GM06990 (cell line): ENCODE measurements around the gene TGFBRAP1.

Experiments
- DNase-seq: peaks from one replicate; pipeline ENCODE4 v3.0.0-alpha.2; 2011; ENCODE audit not compliant: insufficient read length; ENCODE audit errors: extremely low read depth
- H3K27me3 ChIP-seq: replicated peaks from 2 replicates; pipeline ENCODE4 v1.6.0; 2011; ENCODE audit warnings: low read length; ENCODE audit not compliant: control insufficient read depth, insufficient read depth
- H3K36me3 ChIP-seq: 2 replicates; pipeline ENCODE4 v1.5.1; 2011; ENCODE audit warnings: low read length; ENCODE audit not compliant: control insufficient read depth, insufficient read depth
- H3K4me3 ChIP-seq: replicated peaks from 2 replicates; pipeline ENCODE4 v1.5.1; 2011; ENCODE audit warnings: low read depth, mild to moderate bottlenecking, control low read depth, low read length
- TF ChIP-seq, protein P1 (sequence below): IDR thresholded peaks from 2 replicates; pipeline ENCODE4 v1.5.1; 2011; ENCODE audit warnings: low read length, control low read depth, mild to moderate bottlenecking, inconsistent platforms; ENCODE audit not compliant: insufficient read depth, poor library complexity, severe bottlenecking

Gene TGFBRAP1

DNA sequence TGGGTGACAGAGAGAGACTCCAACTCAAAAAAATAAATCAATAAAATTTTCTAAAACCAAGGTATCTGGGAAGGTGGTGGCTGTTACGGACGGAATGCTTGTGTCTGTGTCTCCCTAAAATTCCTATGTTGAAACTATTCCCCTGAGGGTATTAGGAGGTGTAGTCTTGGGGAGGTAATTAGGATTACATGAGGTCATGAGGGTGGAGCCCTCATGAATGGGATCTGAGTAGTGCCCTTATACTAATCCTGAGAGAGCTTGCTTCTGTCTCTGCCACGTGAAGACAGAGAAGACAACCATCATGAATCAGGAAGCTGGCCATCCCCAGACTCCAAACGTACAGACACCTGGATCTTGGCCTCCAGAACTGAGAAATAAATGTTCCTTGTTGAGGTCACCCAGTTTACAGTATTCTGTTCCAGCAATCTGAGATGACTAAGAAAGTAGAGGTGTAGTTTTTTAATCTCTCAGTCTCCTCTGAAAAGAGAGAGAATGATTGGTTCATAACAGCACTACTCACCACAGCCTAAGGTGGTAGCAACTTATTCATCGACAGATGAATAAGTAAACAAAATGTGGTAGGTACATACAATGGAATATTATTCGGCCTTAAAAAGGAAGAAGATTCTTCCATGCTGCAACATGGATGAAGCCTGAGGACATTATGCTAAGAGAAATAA, 38.4 kb downstream of the TGFBRAP1 start:
- Histone ChIP-seq H3K27me3 (no peaks in the 10 kb centered on the region), H3K4me3 (no peak overlapping the region), H3K36me3 (peaks cover 19% of the 10 kb centered on the region)
- DNase-seq, result no peak
- TF ChIP-seq, protein P1, sequence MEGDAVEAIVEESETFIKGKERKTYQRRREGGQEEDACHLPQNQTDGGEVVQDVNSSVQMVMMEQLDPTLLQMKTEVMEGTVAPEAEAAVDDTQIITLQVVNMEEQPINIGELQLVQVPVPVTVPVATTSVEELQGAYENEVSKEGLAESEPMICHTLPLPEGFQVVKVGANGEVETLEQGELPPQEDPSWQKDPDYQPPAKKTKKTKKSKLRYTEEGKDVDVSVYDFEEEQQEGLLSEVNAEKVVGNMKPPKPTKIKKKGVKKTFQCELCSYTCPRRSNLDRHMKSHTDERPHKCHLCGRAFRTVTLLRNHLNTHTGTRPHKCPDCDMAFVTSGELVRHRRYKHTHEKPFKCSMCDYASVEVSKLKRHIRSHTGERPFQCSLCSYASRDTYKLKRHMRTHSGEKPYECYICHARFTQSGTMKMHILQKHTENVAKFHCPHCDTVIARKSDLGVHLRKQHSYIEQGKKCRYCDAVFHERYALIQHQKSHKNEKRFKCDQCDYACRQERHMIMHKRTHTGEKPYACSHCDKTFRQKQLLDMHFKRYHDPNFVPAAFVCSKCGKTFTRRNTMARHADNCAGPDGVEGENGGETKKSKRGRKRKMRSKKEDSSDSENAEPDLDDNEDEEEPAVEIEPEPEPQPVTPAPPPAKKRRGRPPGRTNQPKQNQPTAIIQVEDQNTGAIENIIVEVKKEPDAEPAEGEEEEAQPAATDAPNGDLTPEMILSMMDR, result no peak

DNA sequence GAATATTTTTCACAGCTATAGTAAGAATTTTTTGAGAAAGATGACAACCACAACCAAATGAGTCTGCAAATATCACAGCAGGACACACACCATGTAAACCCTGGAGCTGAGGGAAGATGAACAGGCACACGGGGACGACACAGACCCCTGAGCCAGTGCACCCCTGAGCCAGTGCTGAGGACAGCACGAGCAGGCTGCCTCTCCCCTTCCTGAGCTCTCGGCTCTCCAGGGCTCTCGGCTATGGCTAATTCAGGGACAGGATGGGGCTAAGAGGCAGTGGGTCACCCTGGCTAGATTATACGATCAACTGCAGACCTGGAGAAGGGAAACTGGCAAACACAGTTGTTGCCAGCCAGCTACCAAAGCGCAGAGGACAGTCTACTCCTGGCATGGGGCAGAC, 41.4 kb downstream of the TGFBRAP1 start:
- DNase-seq, result no peak
- Histone ChIP-seq H3K4me3 (no peak overlapping the region), H3K27me3 (no peaks in the 10 kb centered on the region), H3K36me3 (peaks cover 16% of the 10 kb centered on the region)
- TF ChIP-seq, protein P1, result no peak

DNA sequence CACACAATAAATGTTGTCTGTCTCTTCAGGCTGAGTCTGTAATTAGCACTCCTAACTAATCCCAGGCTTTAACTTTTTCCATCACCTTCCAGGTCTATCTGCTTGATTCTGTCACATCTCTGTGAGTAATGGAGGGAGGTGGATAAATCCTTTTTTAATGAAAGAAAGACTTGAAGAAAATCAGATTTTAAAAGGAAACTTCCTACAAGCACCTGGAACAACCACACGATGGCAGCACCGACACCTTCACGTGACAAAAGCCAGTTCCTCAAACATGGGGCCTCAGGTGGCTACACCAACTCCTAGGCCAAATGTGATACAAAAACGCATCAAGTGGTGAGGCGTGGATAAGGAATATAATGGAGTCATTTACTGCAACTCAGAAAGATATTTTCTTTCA, 41.8 kb downstream of the TGFBRAP1 start:
- DNase-seq, result no peak
- Histone ChIP-seq H3K27me3 (no peaks in the 10 kb centered on the region), H3K36me3 (peaks cover 16% of the 10 kb centered on the region), H3K4me3 (no peak overlapping the region)
- TF ChIP-seq, protein P1, result peak; percentile 40

DNA sequence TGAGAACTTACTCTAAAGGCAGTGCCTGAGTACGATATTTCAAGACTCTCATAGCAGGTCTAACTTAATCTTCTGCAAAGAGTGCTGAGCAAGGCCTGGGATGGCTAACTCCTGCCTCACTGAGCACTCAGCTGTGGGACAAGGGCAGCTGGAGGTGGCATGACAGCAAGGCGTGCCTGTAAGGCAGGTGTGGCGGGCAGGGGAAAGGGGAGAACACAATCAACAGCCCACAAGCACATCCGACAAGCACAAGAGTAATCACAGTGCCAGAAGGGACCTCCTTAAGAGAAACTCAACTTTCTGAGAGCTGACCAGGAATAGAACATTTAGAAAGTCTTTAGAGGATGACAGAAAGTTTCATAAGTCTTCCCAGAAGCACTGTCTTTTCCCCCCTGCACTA, 46.0 kb downstream of the TGFBRAP1 start:
- TF ChIP-seq, protein P1, result no peak
- Histone ChIP-seq H3K27me3 (no peaks in the 10 kb centered on the region), H3K36me3 (peaks cover 28% of the 10 kb centered on the region), H3K4me3 (no peak overlapping the region)
- no peak for DNase-seq

DNA sequence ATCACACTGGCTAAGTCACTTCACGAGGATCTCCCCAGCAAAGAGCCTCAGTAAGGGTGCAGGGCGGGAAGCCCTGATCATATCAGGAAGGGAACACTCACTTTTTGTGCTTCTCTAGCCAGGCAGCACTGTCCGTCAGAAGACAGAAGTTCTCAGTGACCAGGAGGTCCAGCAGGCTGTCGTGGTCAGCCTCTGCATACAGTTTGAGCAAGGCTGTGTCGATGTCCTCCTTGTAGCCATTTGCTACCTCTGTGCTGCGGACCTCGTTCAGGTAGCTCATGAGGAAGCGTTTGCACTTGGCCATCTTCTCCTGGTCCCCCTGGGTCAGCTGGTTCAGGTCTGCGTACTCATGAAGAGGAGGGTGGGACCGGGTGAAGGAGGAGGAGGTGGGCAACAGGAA, 49.3 kb downstream of the TGFBRAP1 start:
- H3K4me3 ChIP-seq, result no peak overlapping the region
- H3K27me3 ChIP-seq, result no peaks in the 10 kb centered on the region
- DNase-seq, result no peak
- TF ChIP-seq, protein P1, result no peak
- peaks cover 25% of the 10 kb centered on the region for H3K36me3 ChIP-seq

DNA sequence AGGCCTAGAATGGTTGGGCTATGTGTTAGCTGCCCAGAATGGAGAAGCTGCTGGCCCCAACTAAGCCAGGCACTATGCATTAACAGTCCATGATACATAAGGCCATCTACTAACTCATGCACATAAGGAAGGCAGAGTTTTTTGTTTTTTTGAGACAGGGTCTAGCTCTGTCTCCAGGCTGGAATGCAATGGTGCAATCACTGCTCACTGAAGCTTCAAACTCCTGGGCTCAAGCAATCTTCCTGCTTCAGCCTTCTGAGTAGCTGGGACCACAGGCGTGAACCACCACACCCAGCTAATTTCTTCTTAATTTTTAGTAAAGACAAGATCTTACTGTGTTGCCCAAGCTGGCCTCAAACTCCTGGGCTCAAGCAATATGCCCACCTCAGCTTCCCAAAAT, 50.4 kb downstream of the TGFBRAP1 start:
- DNase-seq, result no peak
- TF ChIP-seq, protein P1, result no peak
- H3K36me3 ChIP-seq, result peaks cover 28% of the 10 kb centered on the region
- no peak overlapping the region for H3K4me3 ChIP-seq
- no peaks in the 10 kb centered on the region for H3K27me3 ChIP-seq
